A549 (cell line): Measurements from ENCODE around the gene BTG1. TPM values are rescaled to one million over a fixed set of nuclear protein-coding genes. Genes with fewer than 3 reads are reported as not detected.

Experiments used
- ATAC-seq, 2 experiments: fragments of 200-7000 bp in 1 of 2; fragments of >200 bp in 1 of 2; cut with Nextera tagmentation in 1 of 2; cut with Tn5 transposase in 1 of 2; 3 replicates each; pipeline versions ENCODE4 v1.8.0 to v1.9.1; 2018 to 2020; ENCODE audit warnings: mild to moderate bottlenecking in 1 of 2, moderate library complexity in 1 of 2
- CTCF ChIA-PET: fragments of 300-600 bp; sonication (Branson Sonifier 250); formaldehyde crosslinking; extraction: SDS; loops from one replicate; lab custom pipeline; 2021; ENCODE audit warnings: antibody characterized with exemption, inconsistent platforms; lab: Yijun Ruan, JAX
- POLR2A ChIA-PET: fragments of 350-600 bp; formaldehyde crosslinking; extraction: SDS; loops from one replicate; lab custom pipeline; 2021; ENCODE audit warnings: antibody characterized with exemption, inconsistent platforms; lab: Yijun Ruan, JAX
- DNase-seq, 2 experiments: peaks; one replicate each; pipeline versions ENCODE4 v3.0.0 to v3.0.0-alpha.2; 2011 to 2016; ENCODE audit warnings: low read depth in 1 of 2, low spot score in 1 of 2
- FAIRE-seq: peaks from 2 replicates; lab custom pipeline; 2011; peaks lifted over from hg19 to GRCh38; lab: Jason Lieb, UNC
- H3K27ac ChIP-seq, 2 experiments: fragments of >200 bp; sonication (Bioruptor Twin); formaldehyde crosslinking; 3 replicates each; pipeline ENCODE4 v1.5.1; 2016 to 2017
- H3K4me1 ChIP-seq: fragments of >200 bp; sonication (Bioruptor Twin); formaldehyde crosslinking; 3 replicates; pipeline ENCODE4 v1.6.1; 2016
- H3K4me2 ChIP-seq: fragments of >200 bp; sonication (Bioruptor Twin); formaldehyde crosslinking; 3 replicates; pipeline ENCODE4 v1.6.1; 2016
- H3K4me3 ChIP-seq: fragments of >200 bp; sonication (Bioruptor Twin); formaldehyde crosslinking; 3 replicates; pipeline ENCODE4 v1.5.1; 2016
- H3K9me3 ChIP-seq: fragments of >200 bp; sonication (Bioruptor Twin); formaldehyde crosslinking; 3 replicates; pipeline ENCODE4 v1.6.1; 2016
- ATOH8 ChIP-seq: fragments of 250-450 bp; sonication (Bioruptor Pico); IDR thresholded peaks from 2 replicates; pipeline ENCODE4 v1.5.0; 2020; ENCODE audit warnings: low read depth, mild to moderate bottlenecking, moderate library complexity
- CEBPB ChIP-seq, 2 experiments: fragments of >200 bp in 1 of 2; sonication (Bioruptor Twin) in 1 of 2; formaldehyde crosslinking in 1 of 2; IDR thresholded peaks; 2 replicates each; pipeline ENCODE4 v1.6.1; 2012 to 2016
- CHD2 ChIP-seq: fragments of 150-350 bp; IDR thresholded peaks from 2 replicates; pipeline ENCODE4 v1.6.1; 2014; ENCODE audit warnings: low read length; ENCODE audit not compliant: partially characterized antibody
- CHD4 ChIP-seq: fragments of 200-600 bp; sonication (generic); IDR thresholded peaks from 2 replicates; pipeline ENCODE4 v1.6.1; 2016; ENCODE audit warnings: antibody characterized with exemption, mild to moderate bottlenecking, borderline replicate concordance
- EHMT2 ChIP-seq: fragments of 200-600 bp; sonication (generic); IDR thresholded peaks from 2 replicates; pipeline ENCODE4 v1.6.1; 2016; ENCODE audit warnings: antibody characterized with exemption, low read depth, mild to moderate bottlenecking, moderate library complexity
- ELK1 ChIP-seq: fragments of 150-350 bp; IDR thresholded peaks from 2 replicates; pipeline ENCODE4 v1.6.1; 2014; ENCODE audit warnings: low read depth, mild to moderate bottlenecking, low read length
- ESRRA ChIP-seq: fragments of 150-350 bp; IDR thresholded peaks from 2 replicates; pipeline ENCODE4 v1.6.1; 2014; ENCODE audit warnings: mild to moderate bottlenecking, low read length, borderline replicate concordance
- FOSB ChIP-seq: fragments of 250-450 bp; sonication (Bioruptor Pico); IDR thresholded peaks from 2 replicates; pipeline ENCODE4 v1.5.0; 2020; ENCODE audit warnings: mild to moderate bottlenecking, moderate library complexity
- GATA3 ChIP-seq: IDR thresholded peaks from 2 replicates; pipeline ENCODE4 v1.6.1; 2012; ENCODE audit warnings: borderline replicate concordance
- HMGXB4 ChIP-seq: fragments of 250-450 bp; sonication (Bioruptor Pico); IDR thresholded peaks from 2 replicates; pipeline ENCODE4 v1.5.0; 2021; ENCODE audit warnings: mild to moderate bottlenecking, moderate library complexity, borderline replicate concordance
- HOXA7 ChIP-seq: fragments of 250-450 bp; sonication (Bioruptor Pico); IDR thresholded peaks from 2 replicates; pipeline ENCODE4 v1.5.0; 2020; ENCODE audit warnings: mild to moderate bottlenecking, moderate library complexity
- HOXB13 ChIP-seq: fragments of 250-450 bp; sonication (Bioruptor Pico); IDR thresholded peaks from 2 replicates; pipeline ENCODE4 v1.5.0; 2020; ENCODE audit warnings: low read depth, mild to moderate bottlenecking, moderate library complexity
- JUN ChIP-seq, 2 experiments: fragments of >200 bp; sonication (Bioruptor Twin); formaldehyde crosslinking; IDR thresholded peaks; 2 replicates in 1 of 2; 3 replicates in 1 of 2; pipeline ENCODE4 v1.6.1; 2016 to 2017
- KDM5A ChIP-seq: fragments of 200-600 bp; sonication (generic); IDR thresholded peaks from 2 replicates; pipeline ENCODE4 v1.6.1; 2016; ENCODE audit warnings: antibody characterized with exemption, mild to moderate bottlenecking
- NFE2L2 ChIP-seq: fragments of 150-350 bp; conservative IDR thresholded peaks from 2 replicates; pipeline ENCODE4 v1.6.1; 2014; ENCODE audit warnings: low read length
- NPAS2 ChIP-seq: fragments of 250-450 bp; sonication (Bioruptor Pico); IDR thresholded peaks from 2 replicates; pipeline ENCODE4 v1.8.0; 2022; ENCODE audit warnings: mild to moderate bottlenecking, moderate library complexity, borderline replicate concordance
- RAD21 ChIP-seq, 2 experiments: fragments of >200 bp in 1 of 2; sonication (Bioruptor Twin) in 1 of 2; formaldehyde crosslinking in 1 of 2; IDR thresholded peaks in 1 of 2; conservative IDR thresholded peaks in 1 of 2; 2 replicates in 1 of 2; 3 replicates in 1 of 2; pipeline ENCODE4 v1.6.1; 2012 to 2018; ENCODE audit warnings: inconsistent platforms in 1 of 2
- REST ChIP-seq: fragments of 200-600 bp; sonication (generic); IDR thresholded peaks from 2 replicates; pipeline ENCODE4 v1.6.1; 2016; ENCODE audit warnings: antibody characterized with exemption, mild to moderate bottlenecking, moderate library complexity
- SMC3 ChIP-seq: fragments of >200 bp; sonication (Bioruptor Twin); formaldehyde crosslinking; IDR thresholded peaks from 3 replicates; pipeline ENCODE4 v1.6.1; 2018; ENCODE audit warnings: inconsistent platforms
- ZFP36 ChIP-seq: fragments of 450-650 bp; IDR thresholded peaks from 2 replicates; pipeline ENCODE4 v1.6.1; 2014; ENCODE audit warnings: borderline replicate concordance; ENCODE audit not compliant: partially characterized antibody
- WGBS: methylation state at CpG from one replicate; pipeline ENCODE4 v1.1.6; 2017; ENCODE audit errors: missing lambda C conversion rate; 5-methylcytosine and 5-hydroxymethylcytosine counted together
- polyA plus RNA-seq, 4 experiments: library from polyadenylated mRNA; depleted of rRNA in 3 of 4; stranded (reverse); fragments of >200 nt; fragmentation: RNase III in 1 of 4; extraction: RNeasy Plus Mini Kit Qiagen cat#74134 plus additional on column Dnase treatment in 1 of 4; gene quantifications; 2 replicates in 3 of 4; 3 replicates in 1 of 4; pipeline ENCODE4 v1.2.3, GENCODE V29; 2011 to 2017

BTG1 gene
- polyA plus RNA-seq, 2 of the 4 experiments (the other 2 are of a cell fraction), result 29.4 to 138 TPM

- no peaks in the 10 kb centered on the region; the same call in 2 of the 3 replicates for H3K9me3 ChIP-seq
- no peak for FAIRE-seq
- peak; percentile 23 to 47; a peak in 3 of 6 replicates for ATAC-seq
- peak in 1 of 2 experiments; percentile 65 for DNase-seq
- peaks cover 57% of the 10 kb centered on the region for H3K4me1 ChIP-seq
- POLR2A ChIA-PET, result no interaction called here
- H3K4me2 ChIP-seq, result peak overlapping the region; percentile 60
- TF ChIP-seq SMC3, result peak; percentile 21; the same call in 1 of the 3 replicates
- no peak for TF ChIP-seq ZFP36
- no peak for TF ChIP-seq ESRRA
- no peak for TF ChIP-seq CHD2
- TF ChIP-seq HMGXB4 (CRISPR knock-in tag), result no peak
- no peak for TF ChIP-seq CEBPB (IDR thresholded peaks at IDR 0.05)
- 0 out of 5 replicates have a peak, but pooled peaks of 1 of the 2 experiments have one; percentile 27 for TF ChIP-seq JUN (IDR thresholded peaks at IDR 0.05)
- TF ChIP-seq RAD21 (conservative IDR thresholded peaks at IDR 0.05 in 1 of 2, IDR thresholded peaks at IDR 0.05 in 1 of 2), result 0 out of 5 replicates have a peak, but pooled peaks of 1 of the 2 experiments have one; percentile 20
- TF ChIP-seq HOXA7 (CRISPR knock-in tag), result no peak
- TF ChIP-seq NPAS2 (CRISPR knock-in tag), result no peak
- TF ChIP-seq ELK1, result no peak
- TF ChIP-seq ATOH8 (CRISPR knock-in tag), result no peak
- TF ChIP-seq KDM5A, result no peak
- TF ChIP-seq, all 56 proteins: peak for 3
- CTCF ChIA-PET, result no interaction called here
- 21% methylated on average over 1 of the region's 1 CpG for WGBS
- Histone ChIP-seq H3K4me3 (no peak overlapping the region), H3K27ac (peak overlapping the region; percentile 72 to 77)
These were observed 46.9 kb downstream of the BTG1 start for GRCh38 chr12:92098594-92099380.

GRCh38 chr12:92096346-92097136 lies 49.1 kb downstream of the BTG1 start:
- CTCF ChIA-PET, result interaction anchor here (0.7 to 1.7 kb wide), 3 partner anchors 11 to 934 kb away, joined by 3 to 6 read pairs (median 3); no protein-coding TSS in a partner anchor
- H3K4me3 ChIP-seq, result no peak overlapping the region
- H3K4me1 ChIP-seq, result peaks cover 59% of the 10 kb centered on the region
- H3K9me3 ChIP-seq, result no peaks in the 10 kb centered on the region; the same call in 2 of the 3 replicates
- WGBS, result 81% methylated on average over 2 of the region's 2 CpGs
- DNase-seq (no peak), FAIRE-seq (no peak), ATAC-seq (no peak)
- peak overlapping the region; percentile 72 to 77 for H3K27ac ChIP-seq
- POLR2A ChIA-PET, result no interaction called here
- peak overlapping the region; percentile 43 for H3K4me2 ChIP-seq
- TF ChIP-seq KDM5A (no peak), CHD4 (no peak), REST (no peak), HOXB13 (CRISPR knock-in tag) (no peak), GATA3 (no peak), NFE2L2 (no peak), EHMT2 (no peak), FOSB (CRISPR knock-in tag) (no peak)
